KG1 (cell line): ENCODE data around the gene GSG1L.

ENCODE experiments used
- DNase-seq: peaks from one replicate; lab custom pipeline; 2025; lab: John Stamatoyannopoulos, UW

The GSG1L gene

GRCh38 chr16:28013878-28014277, 49.6 kb downstream of the GSG1L start:
- DNase-seq, result no peak

GRCh38 chr16:28013392-28013791, 50.1 kb downstream of the GSG1L start:
- DNase-seq, result no peak

- no peak for DNase-seq
These were observed 51.5 kb downstream of the GSG1L start for GRCh38 chr16:28011971-28012445.

GRCh38 chr16:28011223-28011622, 52.3 kb downstream of the GSG1L start:
- no peak for DNase-seq

- DNase-seq, result no peak
These were observed 52.8 kb downstream of the GSG1L start for GRCh38 chr16:28010671-28011070.

GRCh38 chr16:28009586-28010373, 53.7 kb downstream of the GSG1L start:
- DNase-seq, result no peak

GRCh38 chr16:28003923-28004322, 59.6 kb downstream of the GSG1L start:
- DNase-seq, result no peak

GRCh38 chr16:28003021-28003865, 60.3 kb downstream of the GSG1L start:
- no peak for DNase-seq

- DNase-seq, result no peak
These were observed 61.9 kb downstream of the GSG1L start for GRCh38 chr16:28001642-28002041.

- DNase-seq, result no peak
These were observed 62.3 kb downstream of the GSG1L start for GRCh38 chr16:28001184-28001583.

- DNase-seq, result no peak
These were observed 63.0 kb downstream of the GSG1L start for GRCh38 chr16:28000314-28001169.

GRCh38 chr16:27999687-28000086, 63.8 kb downstream of the GSG1L start:
- no peak for DNase-seq

GRCh38 chr16:27995378-27995777, 68.1 kb downstream of the GSG1L start:
- DNase-seq, result peak; percentile 9

GRCh38 chr16:27994686-27995085, 68.8 kb downstream of the GSG1L start:
- DNase-seq, result no peak

- DNase-seq, result no peak
These were observed 69.9 kb downstream of the GSG1L start for GRCh38 chr16:27993587-27993986.

GRCh38 chr16:27991876-27992275, 71.6 kb downstream of the GSG1L start:
- no peak for DNase-seq

- DNase-seq, result no peak
These were observed 77.5 kb downstream of the GSG1L start for GRCh38 chr16:27985981-27986380.

- DNase-seq, result no peak
These were observed 79.4 kb downstream of the GSG1L start for GRCh38 chr16:27984121-27984520.

GRCh38 chr16:27983244-27983643, 80.3 kb downstream of the GSG1L start:
- DNase-seq, result no peak

GRCh38 chr16:27982184-27982583, 81.3 kb downstream of the GSG1L start:
- DNase-seq, result no peak

GRCh38 chr16:27980919-27981700, 82.4 kb downstream of the GSG1L start:
- DNase-seq, result no peak
